Embryonic facial prominence (tissue), 1 donor: ENCODE data around the gene CBLC.

Experiments used
- DNase-seq: peaks from one replicate; pipeline ENCODE4 v3.0.0-alpha.2; 2016; ENCODE audit errors: extremely low spot score

The CBLC gene

GRCh38 chr19:44799627-44800346 lies 22.1 kb downstream of the CBLC start:
- no peak for DNase-seq

- no peak for DNase-seq
Observed at GRCh38 chr19:44800461-44800860, 22.8 kb downstream of the CBLC start.

GRCh38 chr19:44803442-44804428 lies 26.0 kb downstream of the CBLC start:
- DNase-seq = no peak

- DNase-seq = no peak
Observed at GRCh38 chr19:44806291-44806690, 28.6 kb downstream of the CBLC start.

- DNase-seq = no peak
Observed at GRCh38 chr19:44807162-44807561, 29.5 kb downstream of the CBLC start.

GRCh38 chr19:44807652-44808462 lies 30.2 kb downstream of the CBLC start:
- no peak for DNase-seq

GRCh38 chr19:44808463-44809371 lies 31.0 kb downstream of the CBLC start, which contains the start of gene BCAM:
BCAM (plus strand) TSS chr19:44809103; CDS start chr19:44809125, 22 bp downstream.
- DNase-seq = no peak

GRCh38 chr19:44809577-44810233 lies 32.0 kb downstream of the CBLC start:
- DNase-seq = no peak

GRCh38 chr19:44810234-44811121 lies 32.8 kb downstream of the CBLC start:
- DNase-seq = no peak

- DNase-seq = no peak
Observed at GRCh38 chr19:44811122-44811419, 33.4 kb downstream of the CBLC start.

- DNase-seq = no peak
Observed at GRCh38 chr19:44812142-44812718, 34.5 kb downstream of the CBLC start.

GRCh38 chr19:44813070-44813840 lies 35.6 kb downstream of the CBLC start:
- DNase-seq = no peak

- no peak for DNase-seq
Observed at GRCh38 chr19:44813841-44814470, 36.3 kb downstream of the CBLC start.

GRCh38 chr19:44814517-44814916 lies 36.8 kb downstream of the CBLC start:
- DNase-seq = no peak

- DNase-seq = no peak
Observed at GRCh38 chr19:44816301-44816700, 38.6 kb downstream of the CBLC start.

- DNase-seq = no peak
Observed at GRCh38 chr19:44817725-44818465, 40.2 kb downstream of the CBLC start.

- DNase-seq = no peak
Observed at GRCh38 chr19:44818466-44819031, 40.9 kb downstream of the CBLC start.
